Neural crest cell (in vitro differentiated cells): Measurements from ENCODE around the gene HSPA1L. TPM values are rescaled to one million over a fixed set of nuclear protein-coding genes. Genes with fewer than 3 reads are reported as not detected.
"Not testable (repeated sequence)": the region's sequence is repeated elsewhere in the genome, so short reads cannot be mapped to it uniquely, and the experiment has no call there.

ENCODE experiments used
- DNase-seq: peaks from one replicate; pipeline ENCODE4 v3.0.0; 2021; ENCODE audit warnings: low read depth, mixed read lengths, low spot score
- H3K27ac Mint-ChIP-seq: one replicate; pipeline ENCODE4 v1.8.0; 2021; ENCODE audit warnings: mild to moderate bottlenecking, mixed read lengths; ENCODE audit not compliant: unreplicated experiment
- H3K27me3 Mint-ChIP-seq: 2 replicates; pipeline ENCODE4 v1.8.0; 2021; ENCODE audit warnings: low read depth, mild to moderate bottlenecking, mixed read lengths
- H3K36me3 Mint-ChIP-seq: 2 replicates; pipeline ENCODE4 v1.8.0; 2021; ENCODE audit warnings: low read depth, mild to moderate bottlenecking, mixed read lengths
- H3K4me1 Mint-ChIP-seq: 2 replicates; pipeline ENCODE4 v1.8.0; 2021; ENCODE audit warnings: mixed read lengths
- H3K4me3 Mint-ChIP-seq: one replicate; pipeline ENCODE4 v1.8.0; 2021; ENCODE audit warnings: mild to moderate bottlenecking, mixed read lengths
- H3K9me3 Mint-ChIP-seq: 2 replicates; pipeline ENCODE4 v1.8.0; 2021; ENCODE audit warnings: mixed read lengths
- long read RNA-seq: library from polyadenylated mRNA; unstranded; transcript quantifications from one replicate; pipeline ENCODE4 v2.0.0, GENCODE V29; 2020
- total RNA-seq: library from RNA; stranded (reverse); gene quantifications from 2 replicates; pipeline ENCODE4 v1.2.1, GENCODE V29; 2021
- TF ChIP-seq, protein P1 (sequence below): fragments of 200-600 bp; sonication (generic); conservative IDR thresholded peaks from 2 replicates; pipeline ENCODE4 v1.5.0; 2021; ENCODE audit warnings: antibody characterized with exemption, mild to moderate bottlenecking

Gene HSPA1L
- total RNA-seq = 1.5 and 1.8 TPM in 2 replicates
- long read RNA-seq, transcript HSPA1L-201 (2 exons, 2,544 nt) = major isoform, 5 of 10 reads
- long read RNA-seq, partial matches to known transcripts = 0 of 10 reads
- long read RNA-seq, other reads (novel, unspliced or antisense) = 5 of 10 reads

DNA sequence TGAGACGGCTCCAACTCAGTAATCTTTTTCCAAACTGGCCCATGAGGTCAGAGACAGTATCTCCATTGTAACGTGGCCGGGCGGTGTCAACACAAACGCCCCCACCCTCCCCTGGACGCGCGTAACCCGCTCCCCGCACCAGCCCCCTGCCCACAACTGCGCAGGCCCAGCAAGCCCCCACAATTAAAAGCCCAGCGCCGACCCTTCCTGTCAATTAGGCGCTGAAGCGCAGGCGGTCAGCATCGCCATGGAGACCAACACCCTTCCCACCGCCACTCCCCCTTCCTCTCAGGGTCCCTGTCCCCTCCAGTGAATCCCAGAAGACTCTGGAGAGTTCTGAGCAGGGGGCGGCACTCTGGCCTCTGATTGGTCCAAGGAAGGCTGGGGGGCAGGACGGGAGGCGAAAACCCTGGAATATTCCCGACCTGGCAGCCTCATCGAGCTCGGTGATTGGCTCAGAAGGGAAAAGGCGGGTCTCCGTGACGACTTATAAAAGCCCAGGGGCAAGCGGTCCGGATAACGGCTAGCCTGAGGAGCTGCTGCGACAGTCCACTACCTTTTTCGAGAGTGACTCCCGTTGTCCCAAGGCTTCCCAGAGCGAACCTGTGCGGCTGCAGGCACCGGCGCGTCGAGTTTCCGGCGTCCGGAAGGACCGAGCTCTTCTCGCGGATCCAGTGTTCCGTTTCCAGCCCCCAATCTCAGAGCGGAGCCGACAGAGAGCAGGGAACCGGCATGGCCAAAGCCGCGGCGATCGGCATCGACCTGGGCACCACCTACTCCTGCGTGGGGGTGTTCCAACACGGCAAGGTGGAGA lies at the start of gene HSPA1L, which contains the start of gene HSPA1A:
Gene HSPA1L, minus strand, starts transcription at position 259 of the 814 bp plus-strand sequence. CDS start 3,311 bp downstream, outside the sequence.
Gene HSPA1A, plus strand, starts transcription at position 519 of the 814 bp plus-strand sequence. Its CDS starts 214 bp downstream, at position 733.
- TF ChIP-seq, protein P1, sequence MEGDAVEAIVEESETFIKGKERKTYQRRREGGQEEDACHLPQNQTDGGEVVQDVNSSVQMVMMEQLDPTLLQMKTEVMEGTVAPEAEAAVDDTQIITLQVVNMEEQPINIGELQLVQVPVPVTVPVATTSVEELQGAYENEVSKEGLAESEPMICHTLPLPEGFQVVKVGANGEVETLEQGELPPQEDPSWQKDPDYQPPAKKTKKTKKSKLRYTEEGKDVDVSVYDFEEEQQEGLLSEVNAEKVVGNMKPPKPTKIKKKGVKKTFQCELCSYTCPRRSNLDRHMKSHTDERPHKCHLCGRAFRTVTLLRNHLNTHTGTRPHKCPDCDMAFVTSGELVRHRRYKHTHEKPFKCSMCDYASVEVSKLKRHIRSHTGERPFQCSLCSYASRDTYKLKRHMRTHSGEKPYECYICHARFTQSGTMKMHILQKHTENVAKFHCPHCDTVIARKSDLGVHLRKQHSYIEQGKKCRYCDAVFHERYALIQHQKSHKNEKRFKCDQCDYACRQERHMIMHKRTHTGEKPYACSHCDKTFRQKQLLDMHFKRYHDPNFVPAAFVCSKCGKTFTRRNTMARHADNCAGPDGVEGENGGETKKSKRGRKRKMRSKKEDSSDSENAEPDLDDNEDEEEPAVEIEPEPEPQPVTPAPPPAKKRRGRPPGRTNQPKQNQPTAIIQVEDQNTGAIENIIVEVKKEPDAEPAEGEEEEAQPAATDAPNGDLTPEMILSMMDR = no peak
- Mint-ChIP-seq H3K4me3 (peak within 1 kb of the TSS; percentile 92), H3K9me3 (no peaks in the 10 kb centered on the region), H3K4me1 (peaks cover 35% of the 10 kb centered on the region), H3K36me3 (peaks cover 15% of the 10 kb centered on the region), H3K27me3 (no peaks in the 10 kb centered on the region), H3K27ac (peak within 1 kb of the TSS; percentile 98)
- DNase-seq = peak; percentile 84

GRCh38 chr6:31864818-31865204 lies 49.7 kb upstream of the HSPA1L start:
- Mint-ChIP-seq H3K27ac (no peak overlapping the region), H3K36me3 (peaks cover 7% of the 10 kb centered on the region), H3K27me3 (no peaks in the 10 kb centered on the region), H3K4me3 (peak overlapping the region; percentile 97), H3K4me1 (peaks cover 37% of the 10 kb centered on the region), H3K9me3 (no peaks in the 10 kb centered on the region)
- TF ChIP-seq, protein P1 = no peak
- no peak for DNase-seq

- Mint-ChIP-seq H3K4me1 (peaks cover 33% of the 10 kb centered on the region), H3K27ac (peak overlapping the region; percentile 98), H3K4me3 (peak overlapping the region; percentile 97)
- not testable (repeated sequence) for H3K36me3 Mint-ChIP-seq, DNase-seq, H3K9me3 Mint-ChIP-seq, H3K27me3 Mint-ChIP-seq
Observed at GRCh38 chr6:31864123-31864562, 49.1 kb upstream of the HSPA1L start.

GRCh38 chr6:31862344-31863235 lies 47.5 kb upstream of the HSPA1L start, which contains the start of gene NEU1:
Gene NEU1, minus strand, starts transcription at chr6:31862821. Its CDS starts 45 bp downstream, at chr6:31862776.
- H3K9me3 Mint-ChIP-seq = no peaks in the 10 kb centered on the region
- TF ChIP-seq, protein P1 = no peak

DNA sequence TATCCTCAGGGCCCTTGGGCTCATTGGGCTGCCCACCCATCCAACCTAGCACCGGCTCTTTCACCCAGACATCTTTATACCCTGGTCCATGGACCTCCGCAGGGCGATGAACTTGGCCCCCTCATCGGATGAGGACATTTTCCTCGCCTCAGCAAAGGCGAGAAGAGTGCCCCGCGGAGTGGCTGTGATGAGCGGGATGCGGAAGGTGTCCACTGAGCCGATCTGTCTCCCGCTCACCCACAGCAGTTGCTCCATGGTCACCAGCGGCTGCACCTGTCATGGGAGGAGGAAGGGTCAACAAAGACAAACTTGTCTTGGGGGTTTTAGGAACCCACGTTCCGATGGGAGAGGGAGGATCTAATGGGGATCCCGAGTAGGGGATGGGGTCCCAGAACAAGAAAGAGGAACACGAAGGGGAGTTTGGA lies 46.8 kb upstream of the HSPA1L start:
- Mint-ChIP-seq H3K4me1 (peaks cover 31% of the 10 kb centered on the region), H3K9me3 (no peaks in the 10 kb centered on the region), H3K27ac (peak overlapping the region; percentile 50), H3K36me3 (peaks cover 10% of the 10 kb centered on the region), H3K27me3 (no peaks in the 10 kb centered on the region), H3K4me3 (peak overlapping the region; percentile 97)
- TF ChIP-seq, protein P1 = no peak
- no peak for DNase-seq

More at GRCh38 chr6:31862344-31863235, 47.5 kb upstream of the HSPA1L start, which contains the start of gene NEU1:
- H3K27ac Mint-ChIP-seq = peak within 1 kb of the TSS; percentile 98
- H3K4me3 Mint-ChIP-seq = peak within 1 kb of the TSS; percentile 97
- H3K4me1 Mint-ChIP-seq = peaks cover 31% of the 10 kb centered on the region
- peak; percentile 95 for DNase-seq
- H3K27me3 Mint-ChIP-seq = no peaks in the 10 kb centered on the region
- H3K36me3 Mint-ChIP-seq = peaks cover 8% of the 10 kb centered on the region
